PC-3 (cell line): Measurements from ENCODE around the gene AUTS2. TPM values are rescaled to one million over a fixed set of nuclear protein-coding genes. Genes with fewer than 3 reads are reported as not detected.

Source experiments
- ATAC-seq: fragments of 200-7000 bp; cut with Tn5 transposase; 2 replicates; pipeline ENCODE4 v1.9.1; 2020; ENCODE audit warnings: mild to moderate bottlenecking, moderate library complexity
- BruUV-seq: library from RNA; stranded (reverse); fragments of 400-500 nt; replicated peaks from 2 replicates; lab custom pipeline; 2021; lab: Mats Ljungman, UMichigan
- CTCF ChIA-PET: fragments of 300-600 bp; sonication (Branson Sonifier 250); formaldehyde crosslinking; loops from one replicate; lab custom pipeline; 2022; ENCODE audit warnings: antibody characterized with exemption; lab: Charles Lee
- POLR2A ChIA-PET: fragments of 300-600 bp; sonication (Branson Sonifier 250); formaldehyde crosslinking; loops from one replicate; lab custom pipeline; 2022; ENCODE audit warnings: antibody characterized with exemption; ENCODE audit not compliant: unreplicated experiment; lab: Charles Lee
- DNase-seq: peaks from one replicate; pipeline ENCODE4 v3.0.0-alpha.2; 2015
- H2AFZ ChIP-seq: fragments of 300-600 bp; sonication (generic); 2 replicates; pipeline ENCODE4 v1.6.0; 2016; ENCODE audit warnings: antibody characterized with exemption, low read length
- H3F3A ChIP-seq: fragments of 300-600 bp; sonication (generic); one replicate; pipeline ENCODE4 v1.6.0; 2017; ENCODE audit warnings: antibody characterized with exemption, low read length, control low read depth, mild to moderate bottlenecking; ENCODE audit not compliant: unreplicated experiment
- H3K27ac ChIP-seq: fragments of 300-600 bp; sonication (generic); 2 replicates; pipeline ENCODE4 v1.5.1; 2016; ENCODE audit warnings: mild to moderate bottlenecking, low read length
- H3K27me3 ChIP-seq: fragments of 300-600 bp; sonication (generic); 2 replicates; pipeline ENCODE4 v1.6.1; 2016; ENCODE audit warnings: low read length, mixed read lengths
- H3K36me3 ChIP-seq: fragments of 300-600 bp; sonication (generic); 2 replicates; pipeline ENCODE4 v1.6.1; 2016; ENCODE audit warnings: low read depth, mixed run types, low read length, mixed read lengths
- H3K4me1 ChIP-seq: fragments of 300-600 bp; sonication (generic); 2 replicates; pipeline ENCODE4 v1.5.1; 2016; ENCODE audit warnings: low read length; ENCODE audit not compliant: insufficient read depth
- H3K4me2 ChIP-seq: fragments of 300-600 bp; sonication (generic); 2 replicates; pipeline ENCODE4 v1.6.0; 2016; ENCODE audit warnings: low read length
- H3K4me3 ChIP-seq: fragments of 300-600 bp; sonication (generic); 2 replicates; pipeline ENCODE4 v1.5.1; 2016; ENCODE audit warnings: mild to moderate bottlenecking, low read length, mixed read lengths
- H3K79me2 ChIP-seq: fragments of 300-600 bp; sonication (generic); 2 replicates; pipeline ENCODE4 v1.6.1; 2017; ENCODE audit warnings: low read length, mixed read lengths
- H3K9ac ChIP-seq: fragments of 300-600 bp; sonication (generic); 2 replicates; pipeline ENCODE4 v1.6.0; 2016; ENCODE audit warnings: mild to moderate bottlenecking, low read length
- H3K9me2 ChIP-seq: fragments of 300-600 bp; sonication (generic); replicated peaks from 2 replicates; pipeline ENCODE4 v1.6.1; 2016; ENCODE audit warnings: mixed run types, low read length, mixed read lengths
- H3K9me3 ChIP-seq: fragments of 300-600 bp; sonication (generic); 2 replicates; pipeline ENCODE4 v1.6.1; 2016; ENCODE audit warnings: low read length, mixed read lengths
- H4K20me1 ChIP-seq: fragments of 300-600 bp; sonication (generic); 2 replicates; pipeline ENCODE4 v1.6.1; 2016; ENCODE audit warnings: low read length, mixed read lengths
- CTCF ChIP-seq: fragments of 300-600 bp; sonication (generic); conservative IDR thresholded peaks from 2 replicates; pipeline ENCODE4 v1.5.1; 2017; ENCODE audit warnings: antibody characterized with exemption, low read depth, mild to moderate bottlenecking, low read length
- EZH2 ChIP-seq: fragments of 300-600 bp; sonication (generic); IDR thresholded peaks from one replicate; pipeline ENCODE4 v1.6.1; 2017; ENCODE audit warnings: antibody characterized with exemption, mild to moderate bottlenecking, low read length; ENCODE audit not compliant: unreplicated experiment
- EZH2phosphoT487 ChIP-seq: fragments of 300-600 bp; sonication (generic); IDR thresholded peaks from 2 replicates; pipeline ENCODE4 v1.6.1; 2018; ENCODE audit warnings: mild to moderate bottlenecking, antibody characterized with exemption, low read length, borderline replicate concordance
- intact Hi-C: fragments of 100-400 bp; cut with micrococcal nuclease; formaldehyde crosslinking; loops from 2 replicates; pipeline ENCODE4 v1.9.0; 2023
- total RNA-seq: library from RNA; depleted of rRNA; stranded (reverse); fragments of >200 nt; gene quantifications from 2 replicates; pipeline ENCODE4 v1.2.3, GENCODE V29; 2014

Gene AUTS2
- total RNA-seq, 1 experiment from 2014 or later = not detected

- Histone ChIP-seq H3F3A (no peaks in the 10 kb centered on the region), H3K79me2 (no peaks in the 10 kb centered on the region), H3K36me3 (no peaks in the 10 kb centered on the region), H3K9me2 (no peaks in the 10 kb centered on the region), H3K27ac (no peak overlapping the region), H3K4me1 (no peaks in the 10 kb centered on the region), H3K9me3 (0 out of 2 replicates have a peak, but pooled peaks cover 7% of the 10 kb centered on the region), H3K4me3 (no peak overlapping the region), H3K4me2 (no peak overlapping the region), H3K9ac (no peak overlapping the region), H3K27me3 (no peaks in the 10 kb centered on the region), H2AFZ (no peak overlapping the region), H4K20me1 (no peaks in the 10 kb centered on the region)
- CTCF ChIA-PET = no interaction called here
- POLR2A ChIA-PET = no interaction called here
- intact Hi-C loops = no loop called here
- no peak for ATAC-seq
- no TSS peak for BruUV-seq
- TF ChIP-seq CTCF = no peak
- TF ChIP-seq EZH2phosphoT487 = no peak
- no peak for TF ChIP-seq EZH2
- no peak for DNase-seq
Measured at GRCh38 chr7:70559815-70560214, 961.5 kb downstream of the AUTS2 start.

- Histone ChIP-seq H3K9ac (no peak overlapping the region), H3K4me2 (no peak overlapping the region), H4K20me1 (no peaks in the 10 kb centered on the region), H2AFZ (no peak overlapping the region), H3K9me2 (no peaks in the 10 kb centered on the region), H3K9me3 (0 out of 2 replicates have a peak, but pooled peaks cover 7% of the 10 kb centered on the region), H3K27ac (no peak overlapping the region), H3K27me3 (no peaks in the 10 kb centered on the region), H3K4me3 (no peak overlapping the region), H3F3A (no peaks in the 10 kb centered on the region), H3K79me2 (no peaks in the 10 kb centered on the region), H3K4me1 (no peaks in the 10 kb centered on the region), H3K36me3 (no peaks in the 10 kb centered on the region)
- intact Hi-C loops = no loop called here
- TF ChIP-seq EZH2 (no peak), CTCF (no peak), EZH2phosphoT487 (no peak)
- POLR2A ChIA-PET = no interaction called here
- no TSS peak for BruUV-seq
- CTCF ChIA-PET = no interaction called here
- DNase-seq = no peak
- no peak for ATAC-seq
Measured at GRCh38 chr7:70563960-70564359, 965.7 kb downstream of the AUTS2 start.

- TF ChIP-seq EZH2 (no peak), EZH2phosphoT487 (no peak), CTCF (no peak)
- Histone ChIP-seq H3K9me2 (no peaks in the 10 kb centered on the region), H2AFZ (no peak overlapping the region), H3K9me3 (0 out of 2 replicates have a peak, but pooled peaks cover 4% of the 10 kb centered on the region), H3K36me3 (no peaks in the 10 kb centered on the region), H3K79me2 (no peaks in the 10 kb centered on the region), H3F3A (no peaks in the 10 kb centered on the region), H3K9ac (no peak overlapping the region), H4K20me1 (no peaks in the 10 kb centered on the region), H3K4me1 (no peaks in the 10 kb centered on the region), H3K4me2 (no peak overlapping the region), H3K27me3 (no peaks in the 10 kb centered on the region), H3K27ac (no peak overlapping the region), H3K4me3 (no peak overlapping the region)
- ChIA-PET POLR2A (no interaction called here), CTCF (no interaction called here)
- DNase-seq = no peak
- no peak for ATAC-seq
- no TSS peak for BruUV-seq
- intact Hi-C loops = no loop called here
Measured at GRCh38 chr7:70565721-70566370, 967.6 kb downstream of the AUTS2 start.
